ENCODE results near the gene PIK3CB. TPM values are rescaled to one million over a fixed set of nuclear protein-coding genes. Genes with fewer than 3 reads are reported as not detected.
"Not testable (repeated sequence)": the region's sequence is repeated elsewhere in the genome, so short reads cannot be mapped to it uniquely, and the experiment has no call there.

Gene PIK3CB
- polyA plus RNA-seq, 4 donors = 10.9 to 34.1 (median 32.7) TPM

DNA sequence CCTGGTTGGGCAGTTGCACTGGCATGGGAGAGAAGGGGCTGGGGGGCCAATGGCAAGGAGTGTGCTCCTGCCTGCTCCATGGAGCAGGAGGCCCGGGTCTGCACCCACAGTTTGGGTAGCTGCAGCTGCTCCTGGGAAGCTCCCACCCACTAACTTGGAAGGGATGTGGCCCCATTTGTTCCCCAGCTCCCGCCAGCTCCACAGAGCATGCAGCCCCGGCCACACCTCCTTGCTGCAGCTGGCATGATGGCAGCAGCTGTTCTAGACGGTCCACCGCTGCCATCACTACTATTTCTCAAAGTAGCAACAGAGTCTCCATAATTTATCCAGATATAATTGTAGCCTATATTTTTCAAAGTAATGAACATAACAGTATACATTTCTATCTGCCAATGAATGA is 65.8 kb downstream of the PIK3CB start:
- DNase-seq (ENCODE audit: low read depth in 4 of 4, low spot score in 3 of 4) = no peak

DNA sequence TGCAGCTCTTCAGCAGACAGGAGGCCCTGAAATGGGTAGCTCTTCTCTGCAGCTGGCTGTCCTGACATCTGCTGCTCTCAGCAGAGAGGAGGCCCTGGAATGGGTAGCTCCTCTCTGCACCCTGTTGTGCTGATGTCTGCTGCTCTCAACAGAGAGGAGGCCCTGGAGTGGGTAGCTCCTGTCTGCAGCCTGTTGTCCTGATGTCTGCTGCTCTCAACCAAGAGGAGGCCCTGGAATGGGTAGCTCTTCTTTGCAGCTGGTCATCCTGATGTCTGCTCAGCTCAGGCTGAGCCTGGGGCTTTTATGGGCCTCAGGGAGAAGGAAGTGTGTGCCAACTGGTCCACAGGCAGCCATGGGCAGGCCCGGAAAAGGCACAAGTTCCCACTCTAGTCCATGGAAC is 66.6 kb downstream of the PIK3CB start:
- no peak for DNase-seq (ENCODE audit: low read depth in 4 of 4, low spot score in 3 of 4)

DNA sequence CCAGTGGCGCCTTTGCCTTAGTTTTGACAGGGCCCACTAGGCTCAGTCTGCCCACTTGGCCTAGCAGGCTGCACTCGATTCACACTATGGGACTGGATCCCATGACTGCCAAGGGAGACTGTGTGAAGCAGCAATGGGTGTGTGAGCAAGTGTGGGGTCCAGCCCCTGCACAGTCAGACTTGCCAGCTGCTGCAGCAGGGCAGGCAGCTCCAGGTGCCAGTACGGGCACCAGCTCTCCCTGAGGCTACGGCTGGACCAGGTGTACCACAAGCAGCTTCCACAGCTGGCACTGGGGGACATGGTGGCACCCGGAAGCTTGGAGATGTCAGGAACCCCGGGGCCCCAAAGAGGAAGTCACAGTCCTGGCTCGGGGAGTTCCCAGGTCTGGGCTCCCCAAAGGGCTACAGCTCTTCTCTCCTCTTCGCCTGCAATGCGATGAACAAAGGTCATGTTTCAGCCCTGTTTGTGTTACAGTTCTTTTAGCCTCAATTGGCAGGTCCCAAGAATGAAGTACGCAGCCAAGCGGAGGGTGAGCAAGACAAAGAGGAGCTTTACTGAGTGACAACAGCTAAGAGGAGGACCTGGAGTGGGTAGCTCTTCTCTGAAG is 67.1 kb downstream of the PIK3CB start:
- DNase-seq (ENCODE audit: low read depth in 4 of 4, low spot score in 3 of 4) = no peak

DNA sequence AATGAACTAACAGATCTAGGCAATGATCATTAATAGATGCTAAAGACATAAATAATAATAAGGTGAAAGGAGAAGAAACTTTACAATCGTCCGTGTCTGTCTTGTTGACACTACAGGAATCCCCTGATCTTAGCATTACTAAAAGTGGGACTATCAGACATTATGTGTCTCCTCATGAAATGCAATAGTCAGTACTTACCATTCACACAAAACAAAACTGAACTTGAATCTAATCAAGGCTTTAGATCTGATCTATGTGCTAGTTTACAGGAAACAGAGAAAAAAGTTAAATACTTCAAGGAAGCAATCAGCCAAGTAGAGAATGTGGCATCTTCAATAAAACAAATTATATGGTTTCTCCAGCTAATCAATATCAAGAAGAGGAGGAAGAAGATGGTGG is 73.7 kb downstream of the PIK3CB start:
- no peak for DNase-seq (ENCODE audit: low read depth in 4 of 4, low spot score in 3 of 4)

DNA sequence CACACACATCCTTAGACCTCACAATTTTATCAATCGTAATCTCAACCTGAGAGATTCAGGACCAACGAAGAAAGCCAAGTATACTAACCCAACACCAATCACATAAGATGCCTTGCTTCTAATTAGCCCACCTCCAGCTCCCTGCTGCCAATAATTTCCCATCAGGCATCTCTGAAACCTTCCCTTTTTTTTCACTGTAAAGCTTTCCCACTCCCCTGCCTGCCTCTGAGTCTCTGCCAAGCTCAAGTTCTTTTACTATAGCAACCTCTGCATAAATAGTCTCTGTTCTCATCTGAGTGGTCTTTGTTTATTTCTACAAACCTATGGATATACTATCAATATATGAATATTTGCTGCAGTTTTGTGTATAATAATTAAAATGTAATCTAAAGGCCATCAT is 86.5 kb downstream of the PIK3CB start:
- no peak for DNase-seq (ENCODE audit: low read depth in 4 of 4, low spot score in 3 of 4)

DNA sequence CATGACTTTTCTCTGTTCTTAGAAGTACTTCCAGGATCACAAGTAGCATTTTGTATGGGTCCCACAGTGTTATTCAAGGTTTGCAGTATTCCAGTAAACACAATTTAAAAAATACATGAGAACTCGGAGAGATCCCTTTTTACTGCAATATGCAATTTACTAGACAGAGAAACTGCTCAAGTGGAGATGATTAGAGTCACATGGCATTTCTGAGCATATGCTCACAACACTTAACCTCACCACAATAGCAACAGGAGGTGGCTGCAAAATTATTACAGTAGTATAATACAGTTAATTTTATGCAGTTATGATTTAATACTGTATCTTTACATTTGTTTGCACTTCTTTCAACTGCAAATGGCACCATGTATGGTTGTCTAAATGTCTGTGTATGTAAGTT is 87.5 kb downstream of the PIK3CB start:
- DNase-seq (ENCODE audit: low read depth in 4 of 4, low spot score in 3 of 4) = no peak

DNA sequence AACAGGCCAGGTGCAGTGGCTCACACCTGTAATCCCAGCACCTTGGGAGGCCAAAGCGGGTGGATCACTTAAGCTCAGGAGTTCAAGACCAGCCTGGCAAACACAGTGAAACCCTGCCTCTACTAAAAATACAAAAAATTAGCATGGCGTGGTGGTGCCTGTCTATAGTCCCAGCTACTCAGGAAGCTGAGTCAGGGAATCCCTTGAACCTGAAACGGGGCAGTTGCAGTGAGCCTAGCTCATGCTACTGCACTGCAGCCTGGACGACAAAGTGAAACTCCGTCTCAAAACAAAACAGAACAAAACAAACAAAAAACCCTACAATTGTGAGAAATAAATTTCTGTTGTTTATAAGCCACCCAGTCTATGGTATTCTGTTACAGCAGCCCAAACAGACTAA is 94.7 kb downstream of the PIK3CB start:
- no peak for DNase-seq (ENCODE audit: low read depth in 4 of 4, low spot score in 3 of 4)

DNA sequence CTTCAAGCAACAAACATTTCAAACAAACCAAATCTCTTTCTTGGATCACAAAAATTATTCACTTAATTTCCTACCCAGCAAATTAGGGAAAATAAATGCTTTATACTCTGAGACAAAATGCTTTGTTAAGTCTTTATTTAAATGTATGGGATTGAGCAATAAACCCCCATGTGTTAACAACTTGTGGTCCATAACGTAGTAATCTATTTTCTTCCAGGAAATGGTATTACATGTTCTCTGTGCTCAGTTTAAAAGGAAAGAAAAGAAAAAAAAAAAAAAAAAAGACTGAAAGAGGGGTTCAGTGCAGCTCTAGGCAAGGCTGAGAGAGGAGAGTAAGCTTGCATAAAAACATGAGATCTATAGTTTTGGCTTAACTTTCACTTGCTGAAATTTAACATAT is 102.3 kb downstream of the PIK3CB start:
- DNase-seq (ENCODE audit: low read depth in 4 of 4, low spot score in 3 of 4) = no peak

DNA sequence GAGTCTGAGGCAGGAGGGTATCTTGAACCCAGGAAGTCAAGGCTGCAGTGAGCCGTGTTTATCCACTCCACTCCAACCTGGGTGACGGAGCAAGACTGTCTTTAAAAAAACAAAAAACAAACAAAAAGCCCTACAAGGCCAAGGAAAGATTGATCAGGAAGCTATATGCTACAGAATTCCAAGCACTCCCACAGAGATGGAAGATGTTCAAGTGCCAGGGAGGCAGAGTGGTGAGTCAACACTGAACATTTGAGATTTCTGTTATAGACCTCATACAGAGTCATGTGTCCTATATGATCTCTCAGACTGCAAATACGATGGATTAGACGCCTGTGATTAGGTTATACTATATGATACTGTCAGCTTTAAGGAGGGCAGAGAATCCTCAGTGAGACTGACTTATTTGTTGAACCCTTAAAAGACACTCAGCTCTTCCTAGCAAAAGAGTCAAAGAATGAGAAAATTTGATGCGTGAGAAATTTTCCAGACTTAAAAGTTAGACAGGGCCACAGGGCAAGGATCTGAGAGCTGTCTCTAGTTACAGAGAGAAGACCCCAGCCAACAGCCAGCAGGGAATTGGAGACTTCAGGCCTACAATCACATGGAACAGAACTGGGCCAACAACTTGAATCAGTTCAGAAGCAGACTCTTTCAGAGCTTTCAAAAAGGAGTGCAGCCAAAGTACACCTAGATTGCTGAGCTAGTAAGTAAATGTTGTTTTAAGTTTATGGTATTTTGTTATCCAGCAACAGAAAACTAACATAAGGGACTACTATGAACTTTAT is 107.6 kb downstream of the PIK3CB start:
- DNase-seq (ENCODE audit: low read depth in 4 of 4, low spot score in 3 of 4) = no peak

DNA sequence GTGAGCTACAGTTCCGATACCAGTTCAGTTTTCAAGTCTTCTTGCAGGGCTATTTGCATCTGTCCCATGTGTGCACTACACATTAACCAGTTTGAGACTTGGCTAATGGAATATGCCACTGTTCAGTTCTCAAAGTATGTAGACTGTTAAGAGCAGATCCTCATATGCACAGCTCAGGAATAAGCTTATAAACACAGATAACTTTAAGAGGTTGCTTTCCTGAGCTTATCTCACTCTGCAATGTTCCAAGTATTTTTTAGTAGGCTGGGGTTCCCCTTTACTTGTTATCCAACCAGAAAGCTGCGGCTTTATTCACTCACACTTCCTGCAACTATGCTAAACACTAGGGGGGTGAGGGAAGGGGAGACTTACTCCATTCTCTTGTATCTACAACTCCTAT is 108.7 kb downstream of the PIK3CB start:
- DNase-seq (ENCODE audit: low read depth in 4 of 4, low spot score in 3 of 4) = not testable (repeated sequence)

DNA sequence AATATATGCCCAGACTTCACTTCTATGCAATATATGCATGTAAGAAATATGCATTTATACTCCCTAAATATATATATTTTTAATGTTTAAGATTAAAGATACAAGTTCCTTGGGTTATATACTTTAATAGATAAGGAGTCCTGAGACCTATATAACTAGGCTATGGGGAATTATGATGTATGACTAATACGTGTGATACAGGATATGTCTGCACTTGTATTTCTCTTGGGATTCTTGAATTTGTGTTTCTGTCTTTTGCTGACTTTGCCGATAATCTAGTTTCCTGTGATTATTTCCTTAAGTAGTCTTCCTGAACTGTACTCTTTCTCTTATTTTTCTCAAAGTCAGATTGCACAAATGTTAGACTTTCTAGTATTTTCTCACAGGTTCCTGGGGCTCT is 109.6 kb downstream of the PIK3CB start:
- no peak for DNase-seq (ENCODE audit: low read depth in 4 of 4, low spot score in 3 of 4)

DNA sequence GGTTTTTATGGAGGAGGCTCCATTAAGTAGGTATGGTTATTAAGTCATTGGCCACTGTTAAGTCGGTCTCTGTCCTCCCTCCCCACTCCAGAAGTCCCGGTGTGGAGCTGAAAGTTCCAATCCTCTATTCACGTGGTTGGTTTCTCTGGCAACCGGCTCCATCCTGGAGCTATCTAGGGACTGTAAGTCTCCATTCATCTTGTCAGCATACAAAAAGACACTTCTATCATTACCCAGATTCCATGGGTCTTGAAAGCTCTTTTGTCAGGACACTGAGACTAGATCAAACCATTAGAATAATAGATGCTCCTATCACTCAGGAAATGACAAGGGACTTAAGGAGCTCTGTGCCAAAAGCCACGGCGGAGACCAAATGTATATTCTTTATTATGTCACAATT is 110.3 kb downstream of the PIK3CB start:
- no peak for DNase-seq (ENCODE audit: low read depth in 4 of 4, low spot score in 3 of 4)

DNA sequence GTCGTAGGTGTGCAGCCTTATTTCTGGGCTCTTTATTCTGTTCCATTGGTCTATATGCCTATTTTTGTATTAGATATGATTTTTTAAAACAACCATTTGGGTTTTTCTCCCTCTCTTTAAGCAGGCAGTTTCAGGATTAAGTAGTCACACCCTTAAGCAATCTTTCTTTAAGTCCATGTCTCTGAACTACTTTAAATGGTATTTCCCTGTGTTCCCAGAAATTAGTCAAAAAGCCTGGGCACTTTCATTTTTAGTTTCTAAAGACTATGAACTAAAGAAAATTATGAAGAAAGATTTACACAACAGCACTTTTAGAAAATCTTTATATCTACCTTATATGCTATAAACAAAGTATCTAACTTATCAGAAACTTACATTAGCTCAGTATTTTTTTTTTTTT is 115.9 kb downstream of the PIK3CB start:
- no peak for DNase-seq (ENCODE audit: low read depth in 4 of 4, low spot score in 3 of 4)

DNA sequence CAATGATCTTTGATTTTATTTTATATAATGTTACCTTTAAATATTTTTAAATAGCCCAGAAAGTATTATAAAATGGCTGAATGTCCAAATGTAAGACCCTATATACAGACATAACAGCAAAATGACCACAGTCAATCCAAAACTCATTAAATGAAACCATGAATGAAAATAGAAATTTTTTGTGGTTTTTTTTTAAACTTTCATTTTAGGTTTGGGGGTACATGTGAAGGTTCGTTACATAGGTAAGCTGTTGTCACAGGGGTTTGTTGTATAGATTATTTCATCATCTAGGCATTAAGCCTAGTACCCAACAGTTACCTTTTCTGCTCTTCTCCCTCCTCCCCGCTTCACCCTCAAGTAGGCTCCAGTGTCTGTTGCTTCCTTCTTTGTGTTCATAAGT is 117.4 kb downstream of the PIK3CB start:
- no peak for DNase-seq (ENCODE audit: low read depth in 4 of 4, low spot score in 3 of 4)

DNA sequence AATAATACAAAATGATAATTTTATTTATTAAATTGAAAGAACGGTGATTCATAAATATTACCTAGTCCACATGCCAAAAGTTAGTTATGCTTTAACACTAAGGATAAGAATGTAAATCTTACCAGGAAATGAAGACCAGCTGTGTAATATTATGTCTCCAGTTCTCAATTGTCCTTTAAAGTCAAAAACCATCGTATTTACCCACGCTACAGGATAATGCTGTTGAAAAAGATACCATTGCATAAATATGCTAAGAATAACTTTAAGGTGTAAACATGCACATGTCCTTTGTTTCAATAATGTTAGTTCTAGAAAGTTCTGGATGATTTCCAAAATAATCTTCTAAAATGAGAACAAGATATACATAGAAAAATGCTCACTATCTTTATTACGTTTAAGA is 122.6 kb downstream of the PIK3CB start:
- DNase-seq (ENCODE audit: low read depth in 4 of 4, low spot score in 3 of 4) = no peak

DNA sequence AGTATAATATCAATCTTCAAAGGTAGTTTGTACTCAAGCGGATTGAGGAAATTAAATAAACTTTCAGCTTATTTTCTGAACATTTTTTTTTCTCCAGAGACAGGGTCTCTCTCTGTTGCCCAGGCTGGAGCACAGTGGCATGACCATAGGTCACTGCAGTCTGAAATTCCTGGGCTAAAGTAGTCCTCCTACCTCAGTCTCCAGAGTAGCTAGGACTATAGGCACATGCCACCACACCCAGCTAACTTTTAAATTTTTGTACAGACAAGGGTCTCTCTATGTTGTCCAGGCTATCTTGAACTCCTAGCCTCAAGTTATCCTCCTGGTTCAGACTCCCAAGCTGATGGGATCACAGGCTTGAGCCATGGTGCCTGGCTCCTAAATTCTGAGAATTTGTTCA is 129.1 kb downstream of the PIK3CB start:
- DNase-seq (ENCODE audit: low read depth in 4 of 4, low spot score in 3 of 4) = no peak

DNA sequence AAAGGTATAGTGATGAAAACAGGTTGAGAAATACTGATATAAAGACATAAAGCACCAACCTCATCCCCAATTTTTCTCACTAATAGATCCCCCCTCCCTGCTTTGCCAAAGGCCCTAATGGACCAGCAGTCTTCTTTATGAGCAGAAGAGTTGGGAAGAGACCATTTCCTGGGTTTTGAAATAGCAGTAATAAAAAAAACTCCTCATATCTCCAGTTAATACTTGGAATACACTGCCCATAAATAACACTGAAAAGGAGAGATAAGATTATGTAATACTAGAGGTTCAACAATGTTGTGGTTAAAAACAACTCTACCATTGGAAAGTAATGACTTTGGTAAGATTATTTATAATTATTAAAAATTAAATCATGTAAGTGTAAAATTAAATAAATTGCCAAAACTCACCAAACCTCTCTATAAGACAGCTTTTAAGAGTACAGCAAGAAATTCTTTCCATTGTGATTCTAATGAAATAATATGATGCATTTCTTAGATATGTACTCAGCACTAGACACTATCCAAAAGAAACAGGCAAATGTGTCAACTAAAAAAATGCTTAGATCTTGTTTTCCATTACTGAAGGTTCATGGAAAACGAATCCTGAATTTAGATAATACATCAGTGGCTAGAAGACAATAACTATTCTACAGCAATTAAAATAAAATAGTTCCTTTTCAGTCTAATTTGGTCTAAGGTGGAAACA is 137.9 kb downstream of the PIK3CB start:
- DNase-seq (ENCODE audit: low read depth in 4 of 4, low spot score in 3 of 4) = no peak

DNA sequence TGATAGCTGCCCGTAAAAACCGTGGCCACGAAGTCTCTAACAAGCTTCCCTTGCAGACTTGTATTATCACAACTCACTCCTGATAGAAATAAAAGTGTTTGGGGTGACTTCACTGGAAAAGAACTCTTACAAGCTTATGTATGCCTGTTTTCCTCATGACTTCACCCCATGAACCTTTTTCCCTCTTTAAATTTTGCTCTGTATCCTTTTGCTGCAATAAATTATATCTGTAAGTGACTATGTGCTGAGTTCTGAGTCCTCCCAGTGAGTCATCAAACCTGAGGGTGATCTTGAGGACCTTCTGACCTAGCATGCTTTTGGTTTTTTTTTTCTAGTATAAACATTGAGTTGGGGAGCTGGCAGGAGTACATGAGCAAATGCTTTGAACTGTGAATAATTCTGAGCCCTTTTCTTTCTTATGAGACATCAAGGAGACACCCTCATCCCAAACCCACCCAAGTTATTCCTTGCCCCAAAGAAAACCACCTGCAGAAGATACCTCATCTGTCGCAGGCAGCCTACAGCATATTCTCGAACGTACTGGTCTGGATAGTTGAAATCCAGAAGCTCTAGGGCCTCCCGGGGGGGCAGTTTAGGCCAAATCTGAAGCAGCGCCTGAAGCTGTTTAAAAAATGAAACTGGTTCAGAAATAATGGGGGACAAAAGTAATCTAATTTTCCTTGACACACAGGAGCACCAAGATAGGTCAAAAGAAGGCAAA is 140.3 kb downstream of the PIK3CB start:
- DNase-seq (ENCODE audit: low read depth in 4 of 4, low spot score in 3 of 4) = no peak

DNA sequence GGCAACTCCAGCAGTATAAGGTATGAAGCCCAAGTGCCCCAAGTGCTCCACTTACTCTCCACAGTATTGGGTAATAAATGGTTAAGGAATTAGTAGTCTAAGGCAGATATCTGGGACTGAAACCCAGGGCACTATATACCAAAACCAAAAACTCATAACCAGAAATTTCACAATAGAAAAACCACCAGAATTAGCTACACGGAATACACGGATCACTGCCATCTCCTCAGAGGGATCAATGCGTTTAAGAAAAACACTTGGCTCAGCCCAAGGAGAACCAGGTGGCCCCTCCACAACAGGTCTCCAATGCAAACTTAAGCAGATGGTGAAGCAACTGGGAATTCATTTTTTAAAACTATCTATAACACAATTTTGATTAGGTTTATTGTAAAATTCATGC is 142.6 kb downstream of the PIK3CB start:
- no peak for DNase-seq (ENCODE audit: low read depth in 4 of 4, low spot score in 3 of 4)

DNA sequence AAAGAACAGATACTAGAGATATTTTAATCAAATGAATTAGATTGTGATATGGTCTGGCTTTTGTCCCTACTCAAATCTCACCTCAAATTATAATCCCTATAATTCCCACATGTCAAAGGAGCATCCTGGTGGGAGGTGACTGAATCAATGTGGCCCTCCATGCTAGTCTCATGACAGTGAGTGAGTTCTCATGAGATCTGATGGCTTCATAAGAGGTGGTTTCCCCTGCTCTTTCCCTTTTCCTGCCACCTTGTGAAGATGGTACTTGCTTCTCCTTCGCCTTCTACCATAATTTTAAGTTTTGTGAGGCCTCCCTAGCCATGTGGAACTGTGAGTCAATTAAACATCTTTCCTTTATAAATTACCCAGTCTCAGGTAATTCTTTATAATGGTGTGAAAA is 143.4 kb downstream of the PIK3CB start:
- no peak for DNase-seq (ENCODE audit: low read depth in 4 of 4, low spot score in 3 of 4)

DNA sequence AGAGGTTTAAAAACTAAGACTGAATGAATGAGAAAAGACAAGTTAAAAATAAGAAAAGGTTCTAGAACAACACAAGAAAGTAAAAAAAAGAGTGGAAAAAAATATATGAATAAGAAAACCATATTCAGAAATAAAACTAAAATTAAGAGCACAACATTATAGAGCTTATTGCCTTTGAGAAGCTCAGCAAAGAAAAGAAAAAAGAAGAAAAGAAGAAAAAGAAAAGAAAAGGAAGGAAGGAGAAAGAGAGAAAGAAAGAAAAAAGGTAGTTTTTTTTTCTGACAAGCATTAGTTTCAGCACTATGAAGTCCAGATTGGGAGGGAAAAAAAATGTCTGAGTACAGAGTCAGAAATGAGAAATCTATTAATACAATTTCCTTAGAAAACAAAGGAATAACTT is 144.7 kb downstream of the PIK3CB start:
- DNase-seq (ENCODE audit: low read depth in 4 of 4, low spot score in 3 of 4) = no peak

Measured in left renal pelvis (tissue), 4 donors.